Neural progenitor cell (in vitro differentiated cells): ENCODE measurements around the gene APAF1. TPM values are rescaled to one million over a fixed set of nuclear protein-coding genes. Genes with fewer than 3 reads are reported as not detected.

Experiments
- DNase-seq: peaks from one replicate; pipeline ENCODE4 v3.0.0-alpha.2; 2016; ENCODE audit warnings: low spot score
- H2AFZ ChIP-seq: fragments of 200-600 bp; sonication (generic); replicated peaks from 2 replicates; pipeline ENCODE4 v1.6.1; 2016; ENCODE audit warnings: antibody characterized with exemption
- H3F3A ChIP-seq: fragments of 200-600 bp; sonication (generic); 2 replicates; pipeline ENCODE4 v1.6.1; 2016; ENCODE audit warnings: antibody characterized with exemption, low read depth
- H3K27ac ChIP-seq: fragments of 200-600 bp; sonication (generic); 2 replicates; pipeline ENCODE4 v1.5.1; 2016; ENCODE audit warnings: mild to moderate bottlenecking
- H3K27me3 ChIP-seq: fragments of 200-600 bp; sonication (generic); 2 replicates; pipeline ENCODE4 v1.6.1; 2016; ENCODE audit warnings: mild to moderate bottlenecking, moderate library complexity
- H3K36me3 ChIP-seq: fragments of 200-600 bp; sonication (generic); 2 replicates; pipeline ENCODE4 v1.5.1; 2016
- H3K4me1 ChIP-seq: fragments of 200-600 bp; sonication (generic); 2 replicates; pipeline ENCODE4 v1.6.1; 2016; ENCODE audit warnings: mixed run types
- H3K4me2 ChIP-seq: fragments of 200-600 bp; sonication (generic); 2 replicates; pipeline ENCODE4 v1.6.1; 2016
- H3K4me3 ChIP-seq: fragments of 200-600 bp; sonication (generic); 2 replicates; pipeline ENCODE4 v1.5.1; 2016
- H3K79me2 ChIP-seq: fragments of 200-600 bp; sonication (generic); 2 replicates; pipeline ENCODE4 v1.6.1; 2016; ENCODE audit warnings: low read depth
- H3K9ac ChIP-seq: fragments of 200-600 bp; sonication (generic); 2 replicates; pipeline ENCODE4 v1.6.1; 2016
- H3K9me3 ChIP-seq: fragments of 200-600 bp; sonication (generic); 2 replicates; pipeline ENCODE4 v1.5.1; 2016; ENCODE audit warnings: low read depth
- H4K20me1 ChIP-seq: fragments of 200-600 bp; sonication (generic); 2 replicates; pipeline ENCODE4 v1.6.1; 2016; ENCODE audit warnings: low read depth
- H3K27ac Mint-ChIP-seq: 3 replicates; pipeline ENCODE4 v1.8.0; 2021; ENCODE audit warnings: mixed read lengths
- H3K27me3 Mint-ChIP-seq: 2 replicates; pipeline ENCODE4 v1.8.0; 2022; ENCODE audit warnings: low read depth, mild to moderate bottlenecking, inconsistent platforms, moderate library complexity, mixed read lengths; ENCODE audit not compliant: insufficient read depth
- H3K36me3 Mint-ChIP-seq: 3 replicates; pipeline ENCODE4 v1.8.0; 2021; ENCODE audit warnings: mixed read lengths
- H3K4me1 Mint-ChIP-seq: 3 replicates; pipeline ENCODE4 v1.8.0; 2021; ENCODE audit warnings: mixed read lengths
- H3K4me3 Mint-ChIP-seq: 3 replicates; pipeline ENCODE4 v1.8.0; 2021; ENCODE audit warnings: mild to moderate bottlenecking, moderate library complexity, mixed read lengths
- H3K9me3 Mint-ChIP-seq: 3 replicates; pipeline ENCODE4 v1.8.0; 2020; ENCODE audit warnings: mixed read lengths
- CTCF ChIP-seq: fragments of 200-600 bp; sonication (generic); IDR thresholded peaks from 2 replicates; pipeline ENCODE4 v1.5.1; 2017; ENCODE audit warnings: antibody characterized with exemption, mild to moderate bottlenecking
- EZH2 ChIP-seq: fragments of 200-600 bp; sonication (generic); IDR thresholded peaks from 2 replicates; pipeline ENCODE4 v1.6.1; 2017; ENCODE audit warnings: antibody characterized with exemption, mild to moderate bottlenecking, moderate library complexity
- EZH2phosphoT487 ChIP-seq: fragments of 200-600 bp; sonication (generic); IDR thresholded peaks from 2 replicates; pipeline ENCODE4 v1.6.1; 2017; ENCODE audit warnings: antibody characterized with exemption
- total RNA-seq: library from RNA; depleted of rRNA; stranded (reverse); fragments of >200 nt; gene quantifications from 2 replicates; pipeline ENCODE4 v1.2.3, GENCODE V29; 2015; ENCODE audit warnings: low replicate concordance

The APAF1 gene
- total RNA-seq, 1 donor from 2014 or later: 69.1 TPM

DNA sequence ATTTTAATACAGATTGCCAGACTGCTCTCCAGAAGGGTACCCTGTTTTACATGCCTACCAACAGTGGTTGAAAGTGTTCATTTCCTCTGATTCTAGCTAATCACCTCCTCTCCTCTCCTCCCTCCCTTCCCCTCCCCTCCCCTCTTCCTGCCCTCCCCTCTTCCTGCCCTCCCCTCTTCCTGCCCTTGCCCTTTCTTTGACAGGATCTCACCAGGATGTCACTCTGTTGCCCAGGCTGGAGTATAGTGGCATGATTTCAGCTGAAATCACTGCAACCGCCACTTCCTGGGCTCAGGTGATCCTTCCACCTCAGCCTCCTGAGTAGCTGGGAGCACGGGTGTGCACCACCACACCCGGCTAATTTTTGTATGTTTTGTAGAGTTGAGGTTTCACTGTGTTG is 24.7 kb downstream of the APAF1 start:
- H2AFZ ChIP-seq: no peak overlapping the region
- no peaks in the 10 kb centered on the region for H4K20me1 ChIP-seq
- H3K4me1 ChIP-seq: no peaks in the 10 kb centered on the region
- no peaks in the 10 kb centered on the region for H3K9me3 ChIP-seq
- Mint-ChIP-seq H3K4me1 (no peaks in the 10 kb centered on the region), H3K4me3 (no peak overlapping the region), H3K27ac (no peak overlapping the region), H3K9me3 (no peaks in the 10 kb centered on the region), H3K27me3 (no peaks in the 10 kb centered on the region), H3K36me3 (peaks cover 26% of the 10 kb centered on the region)
- H3K4me3 ChIP-seq: no peak overlapping the region
- H3K79me2 ChIP-seq: no peaks in the 10 kb centered on the region
- H3K27me3 ChIP-seq: no peaks in the 10 kb centered on the region
- peaks cover 19% of the 10 kb centered on the region for H3K36me3 ChIP-seq
- TF ChIP-seq EZH2 (no peak), CTCF (no peak), EZH2phosphoT487 (no peak)
- H3K4me2 ChIP-seq: no peak overlapping the region
- DNase-seq: no peak
- H3K27ac ChIP-seq: no peak overlapping the region
- no peak overlapping the region for H3K9ac ChIP-seq
- H3F3A ChIP-seq: no peaks in the 10 kb centered on the region

DNA sequence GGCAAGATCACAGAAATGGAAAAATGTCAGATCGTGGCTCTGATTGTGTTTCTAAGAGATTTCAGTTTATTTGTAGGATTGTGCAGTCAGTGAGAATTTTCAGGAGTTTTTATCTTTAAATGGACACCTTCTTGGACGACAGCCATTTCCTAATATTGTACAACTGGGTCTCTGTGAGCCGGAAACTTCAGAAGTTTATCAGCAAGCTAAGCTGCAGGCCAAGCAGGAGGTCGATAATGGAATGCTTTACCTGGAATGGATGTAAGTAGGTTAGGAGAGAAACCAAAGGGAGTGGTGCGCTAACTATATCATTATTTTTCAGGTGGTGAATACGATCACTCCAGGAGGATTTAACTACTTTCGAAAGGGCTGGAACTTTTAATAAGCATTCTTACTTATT is 26.4 kb downstream of the APAF1 start:
- Histone ChIP-seq H3K4me2 (no peak overlapping the region), H2AFZ (no peak overlapping the region), H3K4me1 (no peaks in the 10 kb centered on the region), H4K20me1 (no peaks in the 10 kb centered on the region), H3K27me3 (no peaks in the 10 kb centered on the region), H3K9ac (no peak overlapping the region), H3K9me3 (no peaks in the 10 kb centered on the region), H3K4me3 (no peak overlapping the region), H3K36me3 (peaks cover 6% of the 10 kb centered on the region), H3K27ac (no peak overlapping the region), H3F3A (no peaks in the 10 kb centered on the region), H3K79me2 (no peaks in the 10 kb centered on the region)
- no peak for DNase-seq
- H3K4me1 Mint-ChIP-seq: no peaks in the 10 kb centered on the region
- no peak for TF ChIP-seq EZH2phosphoT487
- no peak for TF ChIP-seq CTCF
- TF ChIP-seq EZH2: no peak
- peaks cover 21% of the 10 kb centered on the region for H3K36me3 Mint-ChIP-seq
- H3K4me3 Mint-ChIP-seq: no peak overlapping the region
- no peaks in the 10 kb centered on the region for H3K27me3 Mint-ChIP-seq
- no peaks in the 10 kb centered on the region for H3K9me3 Mint-ChIP-seq
- peak overlapping the region; percentile 81 for H3K27ac Mint-ChIP-seq

- Histone ChIP-seq H3K9ac (no peak overlapping the region), H3K4me1 (no peaks in the 10 kb centered on the region), H3K4me3 (no peak overlapping the region), H3F3A (no peaks in the 10 kb centered on the region), H3K27me3 (no peaks in the 10 kb centered on the region), H4K20me1 (no peaks in the 10 kb centered on the region), H2AFZ (no peak overlapping the region), H3K27ac (no peak overlapping the region), H3K36me3 (peaks cover 6% of the 10 kb centered on the region), H3K9me3 (no peaks in the 10 kb centered on the region), H3K79me2 (no peaks in the 10 kb centered on the region), H3K4me2 (no peak overlapping the region)
- DNase-seq: no peak
- no peaks in the 10 kb centered on the region for H3K9me3 Mint-ChIP-seq
- H3K27ac Mint-ChIP-seq: no peak overlapping the region
- H3K36me3 Mint-ChIP-seq: peaks cover 9% of the 10 kb centered on the region
- H3K4me1 Mint-ChIP-seq: no peaks in the 10 kb centered on the region
- H3K4me3 Mint-ChIP-seq: no peak overlapping the region
- no peaks in the 10 kb centered on the region for H3K27me3 Mint-ChIP-seq
- no peak for TF ChIP-seq EZH2phosphoT487
- TF ChIP-seq EZH2: no peak
- no peak for TF ChIP-seq CTCF
Measured at GRCh38 chr12:98674841-98675240, 29.8 kb downstream of the APAF1 start.
